HG03025 (cell line): Measurements from ENCODE around the gene PINLYP.
"Not testable (repeated sequence)": the region's sequence is repeated elsewhere in the genome, so short reads cannot be mapped to it uniquely, and the experiment has no call there.

ENCODE experiments used
- ATAC-seq: cut with Tn5 transposase; IDR thresholded peaks from one replicate; pipeline ENCODE4 v1.9.1; 2021; ENCODE audit warnings: mild to moderate bottlenecking, moderate library complexity; ENCODE audit not compliant: unreplicated experiment, low FRiP score

PINLYP gene

DNA sequence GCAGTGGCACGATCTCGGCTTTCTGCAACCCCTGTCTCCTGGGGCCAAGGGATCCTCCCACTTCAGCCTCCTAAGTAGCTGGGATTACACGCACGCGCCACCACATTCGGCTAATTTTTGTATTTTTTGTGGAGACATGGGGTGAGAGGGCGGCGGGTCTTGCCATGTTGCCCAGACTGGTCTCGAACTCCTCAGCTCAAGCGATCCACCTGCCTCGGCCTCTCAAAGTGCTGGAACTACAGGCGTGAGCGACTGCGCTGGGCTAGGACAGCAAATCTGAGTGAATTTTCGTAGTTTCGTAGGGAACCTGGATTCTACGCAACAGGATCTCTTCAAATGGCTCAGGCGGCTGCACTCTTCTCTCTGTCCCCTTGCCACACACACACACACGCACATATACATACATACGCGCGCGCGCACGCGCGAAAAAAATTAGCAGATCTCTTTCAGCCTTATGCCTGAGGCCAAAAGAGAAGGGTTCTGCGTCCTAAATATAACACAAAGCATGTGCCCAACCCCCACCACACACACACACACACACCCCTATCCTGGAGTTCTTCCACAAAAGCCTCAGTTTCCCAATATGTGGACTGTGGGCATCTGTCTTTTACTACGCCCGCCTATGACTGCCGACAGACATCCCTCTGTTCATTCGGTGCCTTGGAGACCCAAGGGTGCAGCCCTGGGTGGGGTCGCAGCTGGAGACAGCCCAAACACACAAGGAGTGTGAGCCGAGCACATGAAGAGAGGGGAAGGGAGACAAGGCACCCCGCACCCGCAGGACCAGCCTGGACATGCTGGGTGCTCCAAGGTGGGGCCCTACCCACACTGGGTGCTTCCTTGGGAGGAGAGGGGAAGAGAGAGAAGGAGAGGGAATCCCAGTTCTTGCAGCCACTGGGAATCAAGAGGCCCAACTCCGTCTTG is 616 bp downstream of the PINLYP start:
- ATAC-seq = no peak

- ATAC-seq = no peak
These were observed 3.2 kb downstream of the PINLYP start for GRCh38 chr19:43578787-43579186.

DNA sequence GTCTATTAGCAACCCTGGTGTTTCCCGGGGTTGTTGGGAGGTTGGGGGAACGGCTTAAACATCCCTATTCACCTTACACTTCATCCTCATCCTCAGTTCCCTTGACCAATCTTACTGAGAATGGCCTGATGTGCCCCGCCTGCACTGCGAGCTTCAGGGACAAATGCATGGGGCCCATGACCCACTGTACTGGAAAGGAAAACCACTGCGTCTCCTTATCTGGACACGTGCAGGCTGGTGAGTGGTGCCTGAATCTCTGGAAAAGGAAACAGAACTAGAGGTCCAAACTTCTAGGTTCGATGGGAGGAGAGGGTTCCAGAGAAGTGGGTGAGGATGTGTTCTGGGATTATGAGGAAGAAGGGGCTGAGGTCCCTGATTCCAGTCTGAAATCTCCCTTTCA is 5.9 kb downstream of the PINLYP start:
- ATAC-seq = no peak

DNA sequence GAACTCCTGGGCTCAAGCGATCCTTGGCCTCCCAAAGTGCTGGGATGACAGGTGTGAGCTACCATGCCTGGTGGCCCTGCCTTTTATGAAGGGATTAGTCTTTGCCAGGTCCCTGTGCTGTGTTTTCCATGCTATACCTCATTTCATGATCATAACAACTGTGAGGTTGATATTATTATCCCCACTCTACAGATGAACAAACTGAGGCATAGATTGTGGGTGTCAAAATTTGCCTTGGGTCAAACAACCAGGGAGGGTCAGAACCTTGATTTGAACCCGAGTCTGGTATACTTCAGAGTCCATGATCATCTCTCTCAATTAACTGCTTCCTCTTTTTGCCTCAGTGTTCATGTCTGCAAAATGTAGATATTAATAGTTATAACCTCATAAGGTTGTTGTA is 6.9 kb downstream of the PINLYP start:
- no peak for ATAC-seq

DNA sequence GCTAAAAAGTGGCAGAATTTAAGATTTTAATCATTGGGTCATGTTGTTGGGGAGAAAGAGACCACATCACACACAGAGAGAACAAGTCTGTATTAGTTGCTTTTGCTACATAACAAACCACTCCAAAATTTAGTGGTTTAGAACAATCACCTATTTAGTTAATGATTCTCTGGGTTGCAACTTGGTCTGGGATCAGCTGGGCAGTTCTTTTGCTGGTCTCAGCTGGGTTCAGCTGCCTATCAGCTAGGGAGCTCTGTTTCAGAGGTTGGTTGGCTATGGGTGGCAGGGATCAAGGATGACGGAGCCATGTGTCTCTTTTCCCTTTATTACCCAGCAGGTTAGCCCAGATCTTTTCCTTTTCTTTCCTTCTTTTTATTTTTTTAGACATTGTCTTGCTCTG is 8.9 kb downstream of the PINLYP start:
- no peak for ATAC-seq

GRCh38 chr19:43586346-43586745 is 10.7 kb downstream of the PINLYP start:
- no peak for ATAC-seq

- not testable (repeated sequence) for ATAC-seq
These were observed 11.4 kb downstream of the PINLYP start for GRCh38 chr19:43587029-43587428.

GRCh38 chr19:43589277-43589676 is 13.7 kb downstream of the PINLYP start:
- no peak for ATAC-seq

- ATAC-seq = no peak
These were observed 14.1 kb downstream of the PINLYP start for GRCh38 chr19:43589678-43590077.

DNA sequence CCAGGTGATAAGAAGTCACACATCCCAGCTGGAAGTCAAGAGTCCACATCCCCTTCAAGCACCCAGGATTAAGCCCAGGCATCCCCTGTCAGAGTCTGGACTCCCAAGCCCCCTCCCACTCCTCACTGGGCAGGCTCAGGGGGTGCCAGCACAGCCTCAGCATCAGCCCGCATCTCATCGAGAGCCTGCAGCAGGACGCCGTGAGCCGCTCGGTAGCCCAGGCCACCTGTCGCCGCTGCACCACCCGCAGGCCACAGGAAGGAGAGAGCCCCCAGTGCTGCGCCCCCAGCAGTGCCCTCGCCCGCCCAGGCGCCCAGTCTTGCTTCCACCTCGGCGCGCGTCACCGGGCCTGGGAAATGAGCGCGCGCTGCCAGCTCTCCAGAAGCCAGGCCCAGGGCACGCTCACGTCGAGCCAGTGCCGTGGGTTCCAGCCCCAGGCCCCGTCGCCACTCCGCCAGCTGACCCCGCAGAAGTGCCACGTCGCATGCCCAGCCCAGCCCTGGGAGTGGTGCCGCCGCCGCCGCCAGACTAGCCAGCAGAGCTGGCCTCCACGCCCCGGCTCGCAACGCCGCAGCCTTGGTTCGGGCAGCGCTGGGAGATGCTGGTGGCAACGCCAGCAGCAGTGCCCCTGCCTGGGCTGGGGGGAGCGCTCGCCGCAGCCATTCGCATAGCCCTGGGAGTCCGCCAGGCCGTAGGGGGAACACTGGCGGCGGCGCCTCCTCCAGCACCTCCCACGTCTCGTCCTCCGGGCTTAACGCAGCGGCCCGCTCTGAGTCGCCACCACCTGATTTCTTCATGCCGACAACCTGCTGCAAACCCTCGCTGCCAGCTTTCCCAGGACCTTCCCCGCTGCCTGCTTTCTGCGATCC is 16.5 kb downstream of the PINLYP start:
- no peak for ATAC-seq

- no peak for ATAC-seq
These were observed 17.3 kb downstream of the PINLYP start for GRCh38 chr19:43592800-43593350.

GRCh38 chr19:43594081-43594697 is 18.6 kb downstream of the PINLYP start:
- no peak for ATAC-seq

GRCh38 chr19:43594710-43595604 is 19.4 kb downstream of the PINLYP start:
- no peak for ATAC-seq

DNA sequence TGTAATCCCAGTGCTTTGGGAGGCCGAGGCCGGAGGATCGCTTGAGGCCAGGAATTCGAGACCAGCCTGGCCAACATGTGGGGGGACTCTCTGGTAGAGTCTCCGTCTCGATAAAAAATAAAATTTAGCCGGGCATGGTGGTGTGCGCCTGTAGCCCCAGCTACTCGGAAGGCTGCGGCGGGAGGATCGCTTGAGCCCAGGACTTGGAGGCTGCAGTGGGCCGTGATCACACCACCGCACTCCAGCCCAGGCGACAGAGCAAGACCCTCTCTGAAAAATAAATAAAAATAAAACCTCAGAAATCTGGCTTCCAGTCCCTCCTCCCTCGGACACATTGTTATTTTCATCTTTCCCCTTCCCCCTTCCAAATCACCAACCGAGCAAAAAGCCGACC is 20.0 kb downstream of the PINLYP start:
- ATAC-seq = peak; percentile 0

- peak; percentile 63 for ATAC-seq
These were observed 20.6 kb downstream of the PINLYP start, which contains the start of the genes IRGQ and ZNF576 for GRCh38 chr19:43595999-43596841. IRGQ (minus strand) TSS chr19:43596134; CDS start chr19:43595338, 796 bp downstream. ZNF576 (plus strand) TSS chr19:43596595; CDS start chr19:43597109, 514 bp downstream.

DNA sequence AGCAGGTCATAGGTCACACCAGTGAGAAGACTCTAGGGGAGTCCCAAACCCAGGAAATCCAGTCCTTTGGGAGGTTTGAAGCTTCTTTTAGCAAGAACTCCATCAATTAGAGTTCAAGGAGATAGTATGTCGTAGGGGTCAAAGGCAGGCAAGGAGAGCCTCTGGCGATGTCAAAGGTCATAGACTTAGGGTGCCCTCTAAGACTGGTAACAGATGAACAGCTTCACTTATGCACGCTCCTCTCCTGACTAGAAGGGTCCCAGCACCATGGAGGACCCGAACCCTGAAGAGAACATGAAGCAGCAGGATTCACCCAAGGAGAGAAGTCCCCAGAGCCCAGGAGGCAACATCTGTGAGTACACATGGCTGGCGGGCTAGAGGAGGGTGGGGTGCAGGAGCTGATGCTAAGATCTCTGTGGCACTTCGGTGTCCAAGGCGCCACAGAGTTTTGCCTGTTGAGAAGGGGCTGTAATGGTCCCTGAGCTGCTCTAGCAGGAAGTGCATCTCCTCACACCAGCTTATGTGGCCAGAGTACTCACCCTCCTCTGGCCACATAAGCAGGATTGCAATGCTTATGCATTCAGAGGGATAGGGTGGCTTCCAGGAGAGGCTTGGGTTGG is 21.4 kb downstream of the PINLYP start:
- no peak for ATAC-seq

GRCh38 chr19:43597876-43598275 is 22.3 kb downstream of the PINLYP start:
- ATAC-seq = no peak
